HepG2 (cell line): ENCODE data around the gene EPHA2. TPM values are rescaled to one million over a fixed set of nuclear protein-coding genes. Genes with fewer than 3 reads are reported as not detected.

Source experiments
- ELF1 ChIP-seq: sonication (generic); formaldehyde crosslinking; IDR thresholded peaks from 2 replicates; pipeline ENCODE4 v1.4.0; 2020; ENCODE audit warnings: missing genetic modification reagents
- ELF3 ChIP-seq: IDR thresholded peaks from 2 replicates; pipeline ENCODE4 v1.6.1; 2016; ENCODE audit warnings: missing genetic modification reagents, missing compliant biosample characterization
- GATAD2A ChIP-seq: IDR thresholded peaks from 2 replicates; pipeline ENCODE4 v1.6.1; 2016
- GLI4 ChIP-seq: sonication (generic); formaldehyde crosslinking; IDR thresholded peaks from 2 replicates; pipeline ENCODE4 v1.5.1; 2020; ENCODE audit warnings: missing genetic modification reagents, mild to moderate bottlenecking, moderate library complexity, borderline replicate concordance
- KDM2A ChIP-seq: sonication (generic); formaldehyde crosslinking; IDR thresholded peaks from 2 replicates; pipeline ENCODE4 v1.4.0; 2020; ENCODE audit warnings: low read depth, missing genetic modification reagents, borderline replicate concordance
- POGZ ChIP-seq: sonication (generic); formaldehyde crosslinking; IDR thresholded peaks from 2 replicates; pipeline ENCODE4 v1.4.0; 2020; ENCODE audit warnings: mild to moderate bottlenecking, missing genetic modification reagents
- WIZ ChIP-seq: sonication (generic); formaldehyde crosslinking; IDR thresholded peaks from 2 replicates; pipeline ENCODE4 v1.5.1; 2020; ENCODE audit warnings: mild to moderate bottlenecking, missing genetic modification reagents
- ZFP36L1 ChIP-seq: sonication (generic); formaldehyde crosslinking; IDR thresholded peaks from 2 replicates; pipeline ENCODE4 v1.8.0; 2022; ENCODE audit warnings: mild to moderate bottlenecking, missing genetic modification reagents, moderate library complexity
- ZNF883 ChIP-seq: sonication (generic); formaldehyde crosslinking; IDR thresholded peaks from 2 replicates; pipeline ENCODE4 v1.5.1; 2020; ENCODE audit warnings: mild to moderate bottlenecking, missing genetic modification reagents; ENCODE audit errors: not compliant biosample characterization
- ZZZ3 ChIP-seq: sonication (generic); formaldehyde crosslinking; IDR thresholded peaks from 2 replicates; pipeline ENCODE4 v1.4.0; 2020; ENCODE audit warnings: missing genetic modification reagents, mild to moderate bottlenecking, borderline replicate concordance
- polyA plus RNA-seq, 8 experiments: library from polyadenylated mRNA; depleted of rRNA in 3 of 8; stranded (reverse) in 7 of 8; unstranded in 1 of 8; fragments of >200 nt; fragmentation: Illumina TruSeq in 4 of 8; extraction: Trizol in 4 of 8; gene quantifications; 2 replicates each; pipeline versions ENCODE4 v1.2.1 to v1.2.3, GENCODE V29; 2011 to 2016; ENCODE audit warnings: low read depth in 4 of 8, missing spikeins in 1 of 8, mixed read lengths in 1 of 8; ENCODE audit not compliant: insufficient read depth in 1 of 8
- total RNA-seq, 5 experiments: library from RNA; depleted of rRNA; stranded (reverse); fragments of >200 nt; fragmentation: Illumina TruSeq; extraction: Trizol; gene quantifications; 2 replicates each; pipeline ENCODE4 v1.2.3, GENCODE V29; 2016; ENCODE audit warnings: low read depth in 1 of 5
- TF ChIP-seq, protein P1 (sequence below): sonication (generic); formaldehyde crosslinking; IDR thresholded peaks from 2 replicates; pipeline ENCODE4 v1.4.0; 2020; ENCODE audit warnings: mild to moderate bottlenecking, missing genetic modification reagents
- TF ChIP-seq, protein P2 (sequence below): sonication (generic); formaldehyde crosslinking; IDR thresholded peaks from 2 replicates; pipeline ENCODE4 v1.5.1; 2020; ENCODE audit warnings: missing genetic modification reagents, mild to moderate bottlenecking, borderline replicate concordance
- TF ChIP-seq, protein P3 (sequence below): sonication (generic); formaldehyde crosslinking; IDR thresholded peaks from 2 replicates; pipeline ENCODE4 v1.4.0; 2020; ENCODE audit warnings: missing genetic modification reagents, borderline replicate concordance
- TF ChIP-seq, protein P4 (sequence below): sonication (generic); formaldehyde crosslinking; IDR thresholded peaks from 2 replicates; pipeline ENCODE4 v1.5.1; 2020; ENCODE audit warnings: mild to moderate bottlenecking, missing genetic modification reagents, moderate library complexity
- TF ChIP-seq, protein P5 (sequence below): sonication (generic); formaldehyde crosslinking; conservative IDR thresholded peaks from 2 replicates; pipeline ENCODE4 v1.4.0; 2020; ENCODE audit warnings: missing genetic modification reagents

The EPHA2 gene
- total and polyA plus RNA-seq, 2 of the 13 experiments (the other 11 are each of a cell fraction or from before 2014, with no cell fraction given): 33.6 to 53.6 TPM

DNA sequence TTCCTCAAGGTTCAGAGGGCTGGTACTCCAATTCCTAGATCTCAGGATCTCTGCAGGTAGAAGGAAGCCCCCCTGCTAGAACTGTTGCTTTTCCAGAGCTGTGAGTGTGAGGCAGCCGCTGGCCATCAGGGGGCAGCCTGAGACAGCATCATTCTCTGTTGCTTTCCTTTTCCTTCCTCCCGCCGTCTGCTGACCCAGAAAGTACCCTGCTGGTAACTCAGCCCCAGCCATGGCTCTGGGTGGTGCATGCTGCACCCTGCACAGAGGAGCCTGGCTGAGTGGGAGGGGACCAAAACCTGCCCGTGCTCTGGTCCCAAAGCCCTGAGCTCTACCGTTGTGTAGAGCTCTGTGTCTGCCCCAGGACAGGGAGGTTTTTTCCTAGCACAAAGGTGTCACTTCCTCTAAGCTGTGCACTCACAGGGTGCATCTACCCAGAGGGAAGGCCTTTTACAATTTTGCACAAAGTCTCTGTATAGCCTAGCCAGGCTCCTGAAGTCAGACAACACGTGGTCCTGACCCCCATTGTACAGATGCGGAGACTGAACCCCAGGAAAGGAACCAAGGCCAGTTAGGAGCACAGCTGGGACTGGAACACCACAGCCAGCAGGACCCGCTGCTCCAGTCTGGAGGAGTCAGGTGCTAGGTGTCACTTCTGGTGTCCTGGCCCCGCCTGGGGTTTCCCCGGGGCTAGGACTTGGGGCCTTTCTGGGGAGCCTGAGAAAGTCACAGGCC lies 76.8 kb downstream of the EPHA2 start (continued):
- TF ChIP-seq, protein P1, sequence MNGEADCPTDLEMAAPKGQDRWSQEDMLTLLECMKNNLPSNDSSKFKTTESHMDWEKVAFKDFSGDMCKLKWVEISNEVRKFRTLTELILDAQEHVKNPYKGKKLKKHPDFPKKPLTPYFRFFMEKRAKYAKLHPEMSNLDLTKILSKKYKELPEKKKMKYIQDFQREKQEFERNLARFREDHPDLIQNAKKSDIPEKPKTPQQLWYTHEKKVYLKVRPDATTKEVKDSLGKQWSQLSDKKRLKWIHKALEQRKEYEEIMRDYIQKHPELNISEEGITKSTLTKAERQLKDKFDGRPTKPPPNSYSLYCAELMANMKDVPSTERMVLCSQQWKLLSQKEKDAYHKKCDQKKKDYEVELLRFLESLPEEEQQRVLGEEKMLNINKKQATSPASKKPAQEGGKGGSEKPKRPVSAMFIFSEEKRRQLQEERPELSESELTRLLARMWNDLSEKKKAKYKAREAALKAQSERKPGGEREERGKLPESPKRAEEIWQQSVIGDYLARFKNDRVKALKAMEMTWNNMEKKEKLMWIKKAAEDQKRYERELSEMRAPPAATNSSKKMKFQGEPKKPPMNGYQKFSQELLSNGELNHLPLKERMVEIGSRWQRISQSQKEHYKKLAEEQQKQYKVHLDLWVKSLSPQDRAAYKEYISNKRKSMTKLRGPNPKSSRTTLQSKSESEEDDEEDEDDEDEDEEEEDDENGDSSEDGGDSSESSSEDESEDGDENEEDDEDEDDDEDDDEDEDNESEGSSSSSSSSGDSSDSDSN (CRISPR knock-in tag): no peak
- TF ChIP-seq GATAD2A (CRISPR knock-in tag) (peak; percentile 41), ZZZ3 (CRISPR knock-in tag) (no peak), GLI4 (CRISPR knock-in tag) (no peak), KDM2A (CRISPR knock-in tag) (peak; percentile 67; the same call in 1 of the 2 replicates), WIZ (CRISPR knock-in tag) (no peak), ELF3 (peak; percentile 60), ZFP36L1 (CRISPR knock-in tag) (no peak), ELF1 (CRISPR knock-in tag) (no peak), ZNF883 (CRISPR knock-in tag) (peak; percentile 24), POGZ (no peak)
- TF ChIP-seq, protein P2, sequence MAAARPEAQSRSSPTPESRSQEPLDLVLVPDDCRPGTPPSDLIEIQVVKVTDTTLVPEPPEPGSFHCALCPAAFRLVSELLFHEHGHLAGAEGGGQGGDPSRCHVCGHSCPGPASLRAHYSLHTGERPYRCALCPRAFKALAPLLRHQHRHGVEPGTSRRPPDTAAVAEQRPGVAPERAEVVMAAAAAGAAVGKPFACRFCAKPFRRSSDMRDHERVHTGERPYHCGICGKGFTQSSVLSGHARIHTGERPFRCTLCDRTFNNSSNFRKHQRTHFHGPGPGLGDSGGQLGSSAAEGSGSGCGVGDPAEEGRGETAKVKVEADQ (CRISPR knock-in tag): no peak
- TF ChIP-seq, protein P3, sequence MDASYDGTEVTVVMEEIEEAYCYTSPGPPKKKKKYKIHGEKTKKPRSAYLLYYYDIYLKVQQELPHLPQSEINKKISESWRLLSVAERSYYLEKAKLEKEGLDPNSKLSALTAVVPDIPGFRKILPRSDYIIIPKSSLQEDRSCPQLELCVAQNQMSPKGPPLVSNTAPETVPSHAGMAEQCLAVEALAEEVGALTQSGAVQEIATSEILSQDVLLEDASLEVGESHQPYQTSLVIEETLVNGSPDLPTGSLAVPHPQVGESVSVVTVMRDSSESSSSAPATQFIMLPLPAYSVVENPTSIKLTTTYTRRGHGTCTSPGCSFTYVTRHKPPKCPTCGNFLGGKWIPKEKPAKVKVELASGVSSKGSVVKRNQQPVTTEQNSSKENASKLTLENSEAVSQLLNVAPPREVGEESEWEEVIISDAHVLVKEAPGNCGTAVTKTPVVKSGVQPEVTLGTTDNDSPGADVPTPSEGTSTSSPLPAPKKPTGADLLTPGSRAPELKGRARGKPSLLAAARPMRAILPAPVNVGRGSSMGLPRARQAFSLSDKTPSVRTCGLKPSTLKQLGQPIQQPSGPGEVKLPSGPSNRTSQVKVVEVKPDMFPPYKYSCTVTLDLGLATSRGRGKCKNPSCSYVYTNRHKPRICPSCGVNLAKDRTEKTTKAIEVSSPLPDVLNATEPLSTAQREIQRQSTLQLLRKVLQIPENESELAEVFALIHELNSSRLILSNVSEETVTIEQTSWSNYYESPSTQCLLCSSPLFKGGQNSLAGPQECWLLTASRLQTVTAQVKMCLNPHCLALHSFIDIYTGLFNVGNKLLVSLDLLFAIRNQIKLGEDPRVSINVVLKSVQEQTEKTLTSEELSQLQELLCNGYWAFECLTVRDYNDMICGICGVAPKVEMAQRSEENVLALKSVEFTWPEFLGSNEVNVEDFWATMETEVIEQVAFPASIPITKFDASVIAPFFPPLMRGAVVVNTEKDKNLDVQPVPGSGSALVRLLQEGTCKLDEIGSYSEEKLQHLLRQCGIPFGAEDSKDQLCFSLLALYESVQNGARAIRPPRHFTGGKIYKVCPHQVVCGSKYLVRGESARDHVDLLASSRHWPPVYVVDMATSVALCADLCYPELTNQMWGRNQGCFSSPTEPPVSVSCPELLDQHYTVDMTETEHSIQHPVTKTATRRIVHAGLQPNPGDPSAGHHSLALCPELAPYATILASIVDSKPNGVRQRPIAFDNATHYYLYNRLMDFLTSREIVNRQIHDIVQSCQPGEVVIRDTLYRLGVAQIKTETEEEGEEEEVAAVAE (CRISPR knock-in tag): no peak
- TF ChIP-seq, protein P4, sequence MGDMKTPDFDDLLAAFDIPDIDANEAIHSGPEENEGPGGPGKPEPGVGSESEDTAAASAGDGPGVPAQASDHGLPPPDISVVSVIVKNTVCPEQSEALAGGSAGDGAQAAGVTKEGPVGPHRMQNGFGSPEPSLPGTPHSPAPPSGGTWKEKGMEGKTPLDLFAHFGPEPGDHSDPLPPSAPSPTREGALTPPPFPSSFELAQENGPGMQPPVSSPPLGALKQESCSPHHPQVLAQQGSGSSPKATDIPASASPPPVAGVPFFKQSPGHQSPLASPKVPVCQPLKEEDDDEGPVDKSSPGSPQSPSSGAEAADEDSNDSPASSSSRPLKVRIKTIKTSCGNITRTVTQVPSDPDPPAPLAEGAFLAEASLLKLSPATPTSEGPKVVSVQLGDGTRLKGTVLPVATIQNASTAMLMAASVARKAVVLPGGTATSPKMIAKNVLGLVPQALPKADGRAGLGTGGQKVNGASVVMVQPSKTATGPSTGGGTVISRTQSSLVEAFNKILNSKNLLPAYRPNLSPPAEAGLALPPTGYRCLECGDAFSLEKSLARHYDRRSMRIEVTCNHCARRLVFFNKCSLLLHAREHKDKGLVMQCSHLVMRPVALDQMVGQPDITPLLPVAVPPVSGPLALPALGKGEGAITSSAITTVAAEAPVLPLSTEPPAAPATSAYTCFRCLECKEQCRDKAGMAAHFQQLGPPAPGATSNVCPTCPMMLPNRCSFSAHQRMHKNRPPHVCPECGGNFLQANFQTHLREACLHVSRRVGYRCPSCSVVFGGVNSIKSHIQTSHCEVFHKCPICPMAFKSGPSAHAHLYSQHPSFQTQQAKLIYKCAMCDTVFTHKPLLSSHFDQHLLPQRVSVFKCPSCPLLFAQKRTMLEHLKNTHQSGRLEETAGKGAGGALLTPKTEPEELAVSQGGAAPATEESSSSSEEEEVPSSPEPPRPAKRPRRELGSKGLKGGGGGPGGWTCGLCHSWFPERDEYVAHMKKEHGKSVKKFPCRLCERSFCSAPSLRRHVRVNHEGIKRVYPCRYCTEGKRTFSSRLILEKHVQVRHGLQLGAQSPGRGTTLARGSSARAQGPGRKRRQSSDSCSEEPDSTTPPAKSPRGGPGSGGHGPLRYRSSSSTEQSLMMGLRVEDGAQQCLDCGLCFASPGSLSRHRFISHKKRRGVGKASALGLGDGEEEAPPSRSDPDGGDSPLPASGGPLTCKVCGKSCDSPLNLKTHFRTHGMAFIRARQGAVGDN (CRISPR knock-in tag): peak; percentile 53
- TF ChIP-seq, protein P5, sequence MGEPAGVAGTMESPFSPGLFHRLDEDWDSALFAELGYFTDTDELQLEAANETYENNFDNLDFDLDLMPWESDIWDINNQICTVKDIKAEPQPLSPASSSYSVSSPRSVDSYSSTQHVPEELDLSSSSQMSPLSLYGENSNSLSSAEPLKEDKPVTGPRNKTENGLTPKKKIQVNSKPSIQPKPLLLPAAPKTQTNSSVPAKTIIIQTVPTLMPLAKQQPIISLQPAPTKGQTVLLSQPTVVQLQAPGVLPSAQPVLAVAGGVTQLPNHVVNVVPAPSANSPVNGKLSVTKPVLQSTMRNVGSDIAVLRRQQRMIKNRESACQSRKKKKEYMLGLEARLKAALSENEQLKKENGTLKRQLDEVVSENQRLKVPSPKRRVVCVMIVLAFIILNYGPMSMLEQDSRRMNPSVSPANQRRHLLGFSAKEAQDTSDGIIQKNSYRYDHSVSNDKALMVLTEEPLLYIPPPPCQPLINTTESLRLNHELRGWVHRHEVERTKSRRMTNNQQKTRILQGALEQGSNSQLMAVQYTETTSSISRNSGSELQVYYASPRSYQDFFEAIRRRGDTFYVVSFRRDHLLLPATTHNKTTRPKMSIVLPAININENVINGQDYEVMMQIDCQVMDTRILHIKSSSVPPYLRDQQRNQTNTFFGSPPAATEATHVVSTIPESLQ (CRISPR knock-in tag): no peak
